Embryonic facial prominence (tissue), 1 donor: Measurements from ENCODE around the gene SPIC.
"Not testable (repeated sequence)": the region's sequence is repeated elsewhere in the genome, so short reads cannot be mapped to it uniquely, and the experiment has no call there.

Source experiments
- DNase-seq: peaks from one replicate; pipeline ENCODE4 v3.0.0-alpha.2; 2016; ENCODE audit errors: extremely low spot score

SPIC gene

DNA sequence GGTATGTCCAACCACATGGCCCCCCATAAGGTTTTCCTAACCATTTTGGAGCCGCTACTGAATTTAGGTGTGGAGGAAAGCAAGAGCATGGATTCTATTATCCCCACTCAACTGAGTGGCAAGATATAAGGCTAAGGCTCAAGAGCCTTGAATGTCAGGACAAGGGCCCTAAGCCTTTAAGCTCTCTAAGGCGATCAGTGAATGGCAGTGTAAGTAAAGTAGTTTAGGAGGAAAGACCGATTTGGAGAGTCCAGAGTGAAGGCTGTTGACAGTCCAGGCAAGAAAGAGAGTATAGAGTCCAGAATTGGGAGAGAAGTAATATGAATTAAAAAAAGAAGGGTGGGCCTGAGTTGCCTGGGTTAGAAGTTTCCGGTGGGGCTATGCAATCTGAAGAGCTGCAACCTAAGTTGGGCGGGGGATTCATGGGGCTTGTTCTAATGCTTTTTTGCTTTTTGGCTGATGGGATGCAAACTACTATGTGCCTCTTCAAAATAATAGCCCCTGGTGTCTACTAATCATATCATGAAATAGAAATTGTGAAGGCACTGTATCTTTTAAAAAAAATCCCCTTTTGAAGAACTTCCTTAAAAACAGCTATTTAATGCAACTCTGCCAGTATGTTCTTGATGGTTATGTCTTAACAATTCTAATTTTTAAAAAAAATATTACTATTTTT lies at the start of gene SPIC:
SPIC (plus strand) TSS at position 626 of the 676 bp plus-strand sequence. CDS start 1,569 bp downstream, outside the sequence.
- no peak for DNase-seq

DNA sequence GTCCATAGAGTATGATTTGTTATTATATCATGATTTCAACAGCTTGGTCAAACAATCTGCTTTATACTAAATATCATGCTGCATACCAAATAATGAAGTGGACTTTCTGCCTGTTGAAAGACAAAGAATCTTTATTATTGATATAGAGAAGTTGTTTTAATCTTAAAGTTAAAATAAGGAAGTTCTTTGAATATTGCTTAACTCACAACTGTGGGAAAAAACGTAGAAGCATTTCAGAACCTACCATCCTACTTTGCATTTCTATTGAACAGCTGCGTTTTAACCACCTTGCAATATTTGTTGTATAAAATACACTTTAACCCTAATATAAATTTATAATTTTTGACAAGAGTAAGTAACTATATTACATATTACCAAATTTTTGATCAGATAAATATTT lies 44.7 kb upstream of the SPIC start:
- no peak for DNase-seq

DNA sequence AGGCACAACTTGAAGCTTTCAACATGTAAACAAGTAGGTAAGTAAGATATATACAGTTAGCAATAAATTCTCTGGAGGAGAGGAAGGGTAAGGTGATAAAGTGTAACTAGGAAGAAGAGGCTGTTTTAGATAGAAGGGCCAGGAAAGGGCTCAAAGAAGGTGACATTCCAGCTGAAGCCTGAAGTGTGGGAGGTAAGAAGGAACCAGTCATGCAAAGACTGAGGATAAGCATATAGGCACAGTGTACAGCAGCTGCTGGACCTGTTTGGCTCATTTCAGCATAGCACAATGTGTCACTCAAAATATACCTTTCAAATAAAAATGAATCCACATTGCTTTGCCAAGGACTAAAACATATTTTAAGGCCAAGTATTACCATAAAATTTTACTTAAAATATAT lies 39.0 kb upstream of the SPIC start:
- DNase-seq: no peak

DNA sequence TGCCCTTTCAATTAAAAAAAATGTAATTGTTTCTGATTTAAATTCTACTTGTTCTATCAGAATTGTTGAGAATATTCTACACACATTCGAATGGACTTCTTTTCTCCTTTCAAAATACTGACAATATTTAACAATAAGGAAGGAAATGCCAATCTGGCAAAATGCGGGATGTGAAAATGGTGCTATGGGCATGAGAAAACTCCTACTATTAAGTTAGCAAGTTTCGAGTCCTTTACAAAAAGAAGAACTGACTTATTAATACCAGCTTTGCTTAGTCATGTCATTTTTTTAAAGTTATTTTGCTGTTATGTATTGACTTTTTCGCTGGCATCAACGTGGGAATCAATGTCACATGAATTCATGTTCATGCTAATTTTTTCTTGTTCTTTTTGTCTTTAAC lies 35.9 kb upstream of the SPIC start:
- DNase-seq: no peak

DNA sequence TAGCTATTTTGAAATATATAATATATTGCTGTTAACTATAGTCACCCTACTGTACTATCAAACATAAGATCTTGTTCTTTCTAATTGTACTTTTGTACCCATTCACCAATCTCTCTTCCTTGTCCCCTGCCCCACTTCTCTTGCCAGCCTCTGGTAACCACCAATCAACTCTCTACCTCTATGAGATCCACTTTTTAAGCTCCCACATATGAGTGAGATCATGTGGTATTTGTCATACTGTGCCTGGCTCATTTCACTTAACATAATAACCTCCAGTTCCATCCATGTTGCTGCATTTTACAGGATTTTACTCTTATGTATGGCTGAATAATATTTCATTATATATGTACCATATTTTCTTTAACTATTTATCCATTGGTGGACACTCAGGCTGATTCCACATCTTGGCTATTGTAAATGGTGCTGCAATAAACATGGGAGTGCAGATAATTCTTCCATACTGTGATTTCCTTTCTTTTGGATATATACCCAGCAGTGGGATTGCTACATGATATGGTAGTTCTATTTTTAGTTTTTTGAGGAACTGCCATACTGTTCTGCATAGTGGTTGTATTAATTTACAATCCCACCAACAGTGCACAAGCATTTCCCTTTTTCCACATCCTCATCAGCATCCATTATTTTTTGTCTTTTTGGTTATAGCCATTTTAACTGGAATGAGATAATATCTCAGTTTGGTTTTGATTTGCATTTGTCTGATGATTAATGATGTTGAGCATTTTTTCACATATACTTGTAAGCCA lies 33.5 kb upstream of the SPIC start:
- no peak for DNase-seq

DNA sequence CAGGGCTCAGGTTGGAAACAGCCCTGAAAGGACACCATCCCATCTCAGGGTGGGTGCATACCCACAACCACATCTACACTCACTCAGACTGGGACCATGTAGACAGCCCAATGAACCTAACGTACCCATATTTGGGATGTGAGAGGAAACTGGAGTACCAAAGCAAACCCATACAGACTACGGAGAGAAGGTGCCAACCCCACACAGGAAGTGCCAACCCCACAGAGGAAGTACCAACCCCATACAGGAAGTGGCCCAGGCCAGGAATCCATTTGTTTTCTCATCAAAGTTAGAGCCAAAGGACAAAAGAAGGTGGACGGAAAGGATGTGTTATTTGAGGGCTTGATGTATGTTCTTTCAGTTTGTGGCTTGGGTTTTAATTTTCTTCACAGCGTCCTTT lies 19.5 kb upstream of the SPIC start:
- no peak for DNase-seq

DNA sequence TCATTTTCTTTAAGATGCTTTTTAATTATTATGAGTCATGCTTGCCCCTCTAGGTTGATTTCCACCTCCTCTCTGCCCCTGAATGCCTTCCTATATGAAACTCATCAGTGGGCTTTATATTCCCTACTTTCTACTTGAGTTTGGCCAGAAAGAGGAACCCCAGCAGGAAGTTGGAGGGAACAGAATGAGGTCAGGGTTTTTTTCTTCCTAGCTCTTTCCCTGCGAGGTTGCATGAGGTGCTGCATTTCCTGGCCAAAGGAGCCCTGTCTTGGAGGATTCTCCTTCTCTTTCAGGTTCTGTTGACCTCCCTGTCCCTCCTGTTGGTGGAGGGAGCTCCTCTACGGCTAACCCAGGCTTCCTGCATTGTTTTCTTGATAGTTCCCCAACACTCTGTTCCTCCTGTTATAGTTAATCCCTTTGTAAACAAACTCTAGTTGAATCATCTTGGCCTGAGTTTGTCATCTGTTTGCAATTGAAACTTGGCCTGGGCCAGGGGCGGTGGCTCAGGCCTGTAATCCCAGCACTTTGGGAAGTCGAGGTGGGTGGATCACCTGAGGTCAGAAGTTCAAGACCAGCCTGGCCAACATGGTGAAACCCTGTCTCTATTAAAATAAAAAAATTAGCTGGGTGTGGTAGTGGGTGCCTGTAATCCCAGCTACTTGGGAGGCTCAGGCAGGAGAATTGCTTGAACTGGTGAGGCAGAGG lies 15.3 kb upstream of the SPIC start:
- no peak for DNase-seq

DNA sequence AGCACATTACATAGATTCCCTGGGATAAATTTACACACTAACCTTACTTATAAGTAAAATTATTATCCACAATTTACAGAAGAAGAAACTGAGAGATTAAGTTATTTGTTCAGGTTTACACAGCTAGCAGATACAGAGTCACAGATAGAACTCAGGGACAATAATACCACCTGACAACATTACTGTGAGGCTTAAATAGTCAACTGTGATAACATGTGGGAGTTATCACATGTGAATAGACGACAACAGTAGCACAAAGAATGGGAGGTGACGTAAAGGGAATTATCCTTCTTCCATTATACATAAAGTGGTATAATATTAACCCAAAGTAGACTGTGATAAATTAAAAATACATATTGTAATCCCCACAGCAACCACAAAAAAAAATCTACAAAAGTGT lies 6.2 kb upstream of the SPIC start:
- no peak for DNase-seq

DNA sequence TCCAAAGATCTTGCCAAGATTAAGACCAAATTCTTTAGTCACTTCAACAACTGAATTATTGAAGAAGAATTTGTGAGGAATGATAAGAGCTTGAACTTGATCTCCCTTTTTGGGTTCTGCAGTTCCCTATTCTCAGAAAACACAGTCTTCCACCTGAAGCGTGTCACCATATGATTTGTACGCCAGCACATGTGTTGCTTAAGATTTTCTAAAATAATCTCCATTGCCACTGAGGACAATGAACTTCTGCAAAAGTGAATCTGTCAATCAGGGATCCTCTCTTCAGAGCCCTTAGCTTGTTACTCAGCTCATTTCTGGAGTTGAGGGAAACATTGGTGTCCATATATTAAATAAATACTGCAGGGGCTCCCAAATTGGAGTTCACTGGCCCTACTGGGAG lies 4.2 kb upstream of the SPIC start:
- no peak for DNase-seq

DNA sequence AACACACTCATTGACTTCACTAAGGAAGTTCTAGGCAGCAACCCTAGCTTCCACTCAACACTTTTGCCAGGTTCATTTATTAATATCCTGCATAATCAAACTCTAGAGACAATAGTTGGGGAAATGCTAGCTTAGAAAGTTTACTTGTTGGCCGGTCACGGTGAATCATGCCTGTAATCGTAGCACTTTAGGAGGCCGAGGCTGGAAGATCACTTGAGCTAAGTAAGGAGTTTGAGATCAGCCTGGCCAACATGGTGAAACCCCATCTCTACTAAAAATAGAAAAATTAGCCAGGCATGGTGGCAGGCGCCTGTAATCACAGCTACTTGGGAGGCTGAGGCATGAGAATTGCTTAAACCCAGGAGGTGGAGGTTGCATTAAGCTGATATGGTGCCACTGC lies 3.3 kb upstream of the SPIC start:
- DNase-seq: not testable (repeated sequence)

DNA sequence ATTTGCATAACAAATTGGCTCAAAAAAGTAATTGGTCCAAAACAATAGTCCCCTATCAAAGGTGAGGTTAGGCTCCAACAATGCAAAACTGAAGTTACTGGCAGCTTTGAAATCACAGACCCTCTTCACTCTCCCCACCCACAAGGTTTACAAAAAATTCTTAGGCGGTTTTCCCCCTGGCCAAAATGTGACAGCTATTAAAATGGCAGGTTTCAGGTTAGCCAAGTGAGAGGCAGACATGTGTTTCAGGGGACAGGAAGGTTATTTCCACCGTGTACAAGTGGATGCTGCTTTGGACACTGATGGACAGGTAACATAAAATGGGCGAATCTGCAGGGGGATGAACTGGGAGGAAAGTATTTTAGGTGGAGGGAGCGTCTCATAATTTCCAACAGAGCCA lies 888 bp upstream of the SPIC start:
- no peak for DNase-seq

DNA sequence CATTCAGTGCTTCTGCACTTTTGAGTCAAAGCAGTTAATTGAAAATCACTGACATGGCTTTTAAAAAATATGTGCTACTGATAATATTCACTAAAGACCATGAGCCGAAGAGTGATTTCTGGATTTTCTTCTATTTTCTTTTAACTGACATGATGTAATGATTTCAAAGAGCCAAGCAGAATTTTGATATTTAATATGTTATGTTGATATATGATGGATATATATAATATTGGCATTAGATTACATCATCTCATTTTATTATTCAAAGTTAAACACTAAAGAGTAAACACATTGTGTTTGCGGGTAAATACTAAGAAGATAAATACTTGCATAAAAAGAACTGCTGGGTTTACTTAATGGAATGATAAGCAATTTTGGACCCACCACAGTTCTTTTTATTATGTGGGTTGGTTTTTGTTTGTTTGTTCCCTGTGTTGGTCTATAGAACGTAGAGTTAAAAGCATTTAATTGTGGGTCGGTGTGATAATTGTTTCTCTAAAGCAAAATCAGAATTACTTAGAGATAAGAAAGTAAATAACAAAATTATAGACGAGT lies 692 bp downstream of the SPIC start:
- no peak for DNase-seq

DNA sequence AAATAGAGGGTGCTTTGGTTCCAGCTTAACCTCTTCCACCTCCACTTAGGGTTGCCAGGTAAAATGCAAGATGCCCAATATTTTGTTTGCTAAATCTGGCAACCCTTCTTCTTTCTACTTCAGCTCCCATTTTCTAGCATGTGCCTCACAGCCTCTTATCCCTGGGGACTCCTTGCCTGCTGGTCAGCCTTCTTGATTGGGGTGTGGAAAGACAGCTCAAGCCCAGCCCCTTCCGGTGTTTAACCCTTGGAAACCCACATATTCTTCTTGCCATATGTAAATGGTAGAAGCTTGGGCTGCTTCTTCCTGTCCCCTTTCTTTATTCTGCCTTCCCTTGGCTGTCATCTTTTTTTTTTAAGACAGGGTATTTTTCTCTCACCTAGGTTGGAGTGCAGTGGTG lies 5.7 kb downstream of the SPIC start:
- DNase-seq: no peak

DNA sequence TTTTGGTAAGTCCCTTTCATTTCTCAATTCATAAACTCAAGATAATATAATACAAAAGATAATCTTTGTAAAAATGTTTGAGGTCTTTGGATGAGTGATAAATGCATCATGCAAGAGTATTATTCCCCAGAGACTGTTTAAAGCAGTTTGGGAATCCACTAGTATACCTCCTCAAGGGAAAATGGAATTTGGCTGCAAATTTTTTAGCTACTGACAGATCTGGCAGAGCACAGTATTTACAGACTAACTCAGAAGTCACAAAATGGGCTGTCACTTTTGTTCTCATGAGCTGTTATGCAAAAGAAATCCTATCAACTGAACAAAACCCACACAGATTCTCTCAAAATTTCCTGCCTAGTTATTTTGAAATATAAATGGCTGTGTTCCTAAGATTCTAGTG lies 9.9 kb downstream of the SPIC start:
- no peak for DNase-seq

DNA sequence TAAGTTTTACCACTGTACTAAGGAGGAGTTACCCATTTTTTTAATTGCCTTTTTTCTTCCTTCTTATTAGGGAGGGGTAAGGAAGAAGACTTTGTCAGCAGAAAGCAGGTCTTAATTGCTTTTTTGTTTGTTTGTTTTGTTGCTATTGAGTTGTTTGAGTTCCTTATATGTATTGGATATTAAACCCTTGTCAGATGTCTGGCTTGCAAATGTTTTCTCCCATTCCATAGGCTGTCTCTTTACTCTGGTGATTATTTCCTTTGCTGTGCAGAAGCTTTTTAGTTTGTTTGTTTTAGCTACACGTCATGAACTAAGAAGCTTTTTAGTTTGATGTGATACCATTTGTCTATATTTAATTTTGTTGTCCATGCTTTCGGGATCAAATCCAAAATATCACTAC lies 13.3 kb downstream of the SPIC start:
- no peak for DNase-seq

DNA sequence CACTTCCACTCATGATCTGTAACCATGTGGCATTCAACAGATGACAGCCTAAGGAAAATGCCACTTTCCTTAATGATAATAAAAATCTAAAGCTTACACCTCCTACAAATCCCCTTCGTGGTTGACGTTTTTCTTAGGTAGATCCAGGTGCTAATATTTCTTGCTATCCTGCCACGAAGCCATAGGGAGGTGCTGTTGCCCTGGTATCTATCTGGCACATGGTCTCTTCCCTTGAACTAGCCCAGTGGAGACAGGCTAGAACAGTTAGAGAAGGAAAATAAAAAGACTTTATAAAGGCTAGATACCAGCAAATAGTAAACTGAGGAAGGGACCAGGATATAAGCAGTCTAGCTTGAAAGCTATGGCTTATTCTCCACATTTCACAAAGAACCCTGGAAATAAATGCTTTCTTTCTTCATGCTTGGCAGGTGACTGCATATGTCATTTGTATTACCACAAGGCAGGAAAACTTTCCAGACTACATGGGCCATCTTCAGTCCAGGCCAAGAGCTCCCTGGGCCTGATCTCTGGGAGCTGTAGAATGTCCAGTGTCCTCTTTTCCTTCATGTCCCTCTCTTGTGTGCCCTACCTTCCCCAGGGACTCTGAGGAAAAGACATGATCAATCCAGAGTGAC lies 15.3 kb downstream of the SPIC start:
- DNase-seq: no peak

DNA sequence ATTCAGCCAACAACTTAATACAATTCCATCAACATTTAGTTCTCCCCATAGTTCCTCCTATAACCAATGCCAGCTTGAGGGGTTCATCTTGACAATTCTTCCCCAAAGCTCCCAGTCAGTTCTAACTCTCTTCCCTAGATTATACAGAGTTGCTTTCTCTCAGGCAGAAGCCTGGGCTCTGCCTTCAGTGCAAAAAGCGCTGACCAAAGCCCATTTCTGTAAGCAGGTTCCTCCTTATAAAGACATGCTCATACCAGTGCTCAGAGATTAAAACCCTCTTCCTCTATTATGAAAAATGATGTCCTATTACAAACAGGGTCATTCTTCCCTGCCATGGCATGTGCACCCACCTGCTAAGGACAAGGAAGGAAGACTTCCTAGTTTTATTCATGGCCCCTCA lies 16.2 kb downstream of the SPIC start:
- DNase-seq: no peak

DNA sequence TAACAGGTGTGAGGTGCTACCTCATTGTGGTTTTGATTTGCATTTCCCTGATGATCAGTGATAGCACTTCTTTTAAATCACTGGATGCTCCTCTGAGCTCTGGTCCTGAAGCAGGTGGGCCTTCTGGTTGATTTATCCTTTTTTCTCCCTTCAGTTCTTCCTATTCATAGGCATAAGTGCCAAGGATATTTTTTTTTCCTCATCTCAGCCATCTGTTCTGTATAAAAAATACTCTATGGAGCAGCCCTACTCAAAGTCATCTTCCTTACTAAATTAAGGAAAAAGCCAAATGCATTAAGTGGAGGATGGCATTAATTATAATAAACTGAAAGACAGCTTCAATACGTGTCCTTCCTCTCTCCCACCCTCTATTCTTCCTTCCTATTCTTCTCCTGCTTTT lies 18.4 kb downstream of the SPIC start:
- no peak for DNase-seq

DNA sequence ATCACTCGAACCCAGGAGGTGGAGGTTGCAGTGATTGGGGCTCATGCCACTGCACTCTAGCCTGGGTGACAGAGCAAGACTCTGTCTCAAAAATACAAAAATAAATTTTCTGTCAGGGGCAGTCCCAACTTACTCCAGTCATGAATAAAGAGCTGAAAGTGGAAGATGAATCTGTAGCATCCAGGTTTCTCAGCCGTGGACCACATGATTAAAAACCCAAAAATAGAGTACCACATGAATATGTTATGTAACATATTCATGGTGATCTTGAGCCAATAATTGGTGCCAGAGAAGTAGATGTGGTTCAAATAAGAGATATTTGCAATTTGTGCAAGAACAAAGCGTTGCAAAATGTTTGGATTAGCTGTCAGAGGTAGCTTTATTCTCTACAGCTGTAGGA lies 23.1 kb downstream of the SPIC start:
- DNase-seq: no peak

DNA sequence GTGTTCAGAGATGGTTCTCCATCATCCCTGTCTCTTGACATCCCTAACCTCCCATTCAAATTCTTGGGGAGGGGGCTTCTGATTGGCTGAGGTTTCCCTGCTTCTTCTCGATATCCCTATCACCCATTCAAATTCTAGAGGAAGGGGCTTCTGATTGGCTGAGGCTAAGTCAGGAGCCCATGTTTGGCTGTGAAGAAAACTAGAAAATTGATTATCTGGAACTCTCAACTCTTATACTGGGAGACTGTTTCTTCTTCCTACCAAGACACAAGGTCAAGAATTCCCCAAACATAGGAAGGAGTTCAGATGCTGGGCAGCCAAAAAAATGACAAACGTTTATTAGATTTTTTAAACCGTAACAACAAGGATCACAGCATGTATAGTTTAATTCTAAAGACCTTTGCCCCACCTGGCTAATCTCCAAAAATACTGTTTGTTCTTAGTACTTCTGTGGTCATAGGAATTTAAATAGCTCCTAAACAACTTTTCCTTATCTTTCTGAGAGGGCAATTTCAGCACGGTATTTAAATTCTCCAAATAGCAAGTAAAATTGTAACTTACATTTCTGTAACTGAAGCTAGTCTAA lies 26.4 kb downstream of the SPIC start:
- no peak for DNase-seq

DNA sequence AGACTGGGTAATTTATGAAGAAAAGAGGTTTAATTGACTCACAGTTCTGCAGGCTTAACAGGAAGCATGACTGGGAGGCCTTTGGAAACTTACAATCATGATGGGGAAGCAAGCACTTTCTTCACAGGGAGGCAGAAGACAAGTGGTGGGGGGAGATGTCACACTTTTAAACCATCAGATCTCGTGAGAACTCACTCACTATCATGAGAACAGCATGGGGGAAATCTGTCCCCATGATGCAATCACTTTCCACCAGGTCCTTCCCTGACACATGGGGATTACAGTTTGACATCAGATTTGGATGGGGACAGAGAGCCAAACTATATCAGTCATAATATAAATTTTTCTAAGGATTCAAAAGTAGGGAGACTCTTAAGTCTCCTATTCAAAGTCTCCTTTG lies 46.0 kb downstream of the SPIC start:
- DNase-seq: no peak

DNA sequence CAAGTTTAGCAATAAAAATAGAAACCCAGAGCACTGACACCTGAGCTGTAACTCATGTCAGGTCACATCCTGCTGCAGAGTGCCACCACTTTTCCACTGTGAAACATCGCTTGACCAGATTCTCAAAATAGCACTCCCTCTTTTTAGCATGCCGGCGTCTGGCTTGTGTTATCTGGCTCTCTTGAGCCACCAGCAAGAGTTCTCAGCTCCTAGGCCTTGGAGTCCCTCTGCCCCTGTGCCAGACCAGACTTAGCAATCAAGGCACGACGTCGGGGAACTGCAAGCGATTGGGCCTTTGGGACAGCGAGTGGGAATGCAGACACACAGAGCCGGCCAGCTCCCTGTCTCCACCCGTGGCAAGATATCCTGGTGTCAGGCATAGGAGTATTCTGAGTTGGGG lies 52.5 kb downstream of the SPIC start:
- no peak for DNase-seq
